Stomach (tissue), 4 donors: Measurements from ENCODE around the gene TUT1.

Experiments
- EP300 ChIP-seq: sonication (generic); formaldehyde crosslinking; IDR thresholded peaks from one replicate; pipeline ENCODE4 v1.6.1; 2017; ENCODE audit warnings: antibody characterized with exemption
- POLR2AphosphoS5 ChIP-seq, 3 donors: sonication (generic); formaldehyde crosslinking; IDR thresholded peaks; one replicate each; pipeline ENCODE4 v1.6.1; 2016; ENCODE audit warnings: antibody characterized with exemption in 3 of 3
- TF ChIP-seq, protein P1 (sequence below), 7 experiments: fragments of 450-650 bp in 4 of 7; fragments of 200-600 bp in 3 of 7; sonication (generic) in 3 of 7; IDR thresholded peaks; one replicate each; pipeline ENCODE4 v1.5.1; 2016 to 2019; ENCODE audit warnings: antibody characterized with exemption in 7 of 7, control low read depth in 2 of 7, mild to moderate bottlenecking in 1 of 7

DNA sequence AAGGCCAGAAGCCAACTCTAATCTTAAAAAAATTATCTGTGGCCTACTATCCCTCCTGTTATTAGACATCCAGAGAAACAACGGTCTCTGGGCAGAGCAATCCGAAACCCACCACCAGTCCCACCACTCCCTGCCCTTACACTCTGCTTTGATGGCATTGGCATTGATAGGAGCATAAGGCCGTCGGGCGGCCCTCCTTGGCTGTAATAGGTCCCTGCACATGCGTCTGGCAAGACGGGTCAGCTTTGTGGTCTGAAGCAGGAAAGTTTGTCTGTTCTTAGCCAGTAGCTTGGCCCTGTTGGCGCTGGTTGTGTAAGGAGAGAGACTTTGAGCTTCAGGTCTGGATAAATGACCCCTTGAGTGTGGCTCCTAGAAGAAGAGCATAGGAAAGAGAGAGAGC lies 3.8 kb upstream of the TUT1 start:
- TF ChIP-seq, protein P1, sequence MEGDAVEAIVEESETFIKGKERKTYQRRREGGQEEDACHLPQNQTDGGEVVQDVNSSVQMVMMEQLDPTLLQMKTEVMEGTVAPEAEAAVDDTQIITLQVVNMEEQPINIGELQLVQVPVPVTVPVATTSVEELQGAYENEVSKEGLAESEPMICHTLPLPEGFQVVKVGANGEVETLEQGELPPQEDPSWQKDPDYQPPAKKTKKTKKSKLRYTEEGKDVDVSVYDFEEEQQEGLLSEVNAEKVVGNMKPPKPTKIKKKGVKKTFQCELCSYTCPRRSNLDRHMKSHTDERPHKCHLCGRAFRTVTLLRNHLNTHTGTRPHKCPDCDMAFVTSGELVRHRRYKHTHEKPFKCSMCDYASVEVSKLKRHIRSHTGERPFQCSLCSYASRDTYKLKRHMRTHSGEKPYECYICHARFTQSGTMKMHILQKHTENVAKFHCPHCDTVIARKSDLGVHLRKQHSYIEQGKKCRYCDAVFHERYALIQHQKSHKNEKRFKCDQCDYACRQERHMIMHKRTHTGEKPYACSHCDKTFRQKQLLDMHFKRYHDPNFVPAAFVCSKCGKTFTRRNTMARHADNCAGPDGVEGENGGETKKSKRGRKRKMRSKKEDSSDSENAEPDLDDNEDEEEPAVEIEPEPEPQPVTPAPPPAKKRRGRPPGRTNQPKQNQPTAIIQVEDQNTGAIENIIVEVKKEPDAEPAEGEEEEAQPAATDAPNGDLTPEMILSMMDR (IDR thresholded peaks at IDR 0.05): no peak
- TF ChIP-seq POLR2AphosphoS5 (IDR thresholded peaks at IDR 0.05) (no peak), EP300 (no peak)
